Measurements from ENCODE around the gene CFAP299. TPM values are rescaled to one million over a fixed set of nuclear protein-coding genes. Genes with fewer than 3 reads are reported as not detected.

CFAP299 gene
- total and polyA plus RNA-seq, 9 of the 15 experiments (the other 6 are each of a cell fraction or from before 2014, with no cell fraction given), result 0.09 to 3.0 (median 0.76) TPM

DNA sequence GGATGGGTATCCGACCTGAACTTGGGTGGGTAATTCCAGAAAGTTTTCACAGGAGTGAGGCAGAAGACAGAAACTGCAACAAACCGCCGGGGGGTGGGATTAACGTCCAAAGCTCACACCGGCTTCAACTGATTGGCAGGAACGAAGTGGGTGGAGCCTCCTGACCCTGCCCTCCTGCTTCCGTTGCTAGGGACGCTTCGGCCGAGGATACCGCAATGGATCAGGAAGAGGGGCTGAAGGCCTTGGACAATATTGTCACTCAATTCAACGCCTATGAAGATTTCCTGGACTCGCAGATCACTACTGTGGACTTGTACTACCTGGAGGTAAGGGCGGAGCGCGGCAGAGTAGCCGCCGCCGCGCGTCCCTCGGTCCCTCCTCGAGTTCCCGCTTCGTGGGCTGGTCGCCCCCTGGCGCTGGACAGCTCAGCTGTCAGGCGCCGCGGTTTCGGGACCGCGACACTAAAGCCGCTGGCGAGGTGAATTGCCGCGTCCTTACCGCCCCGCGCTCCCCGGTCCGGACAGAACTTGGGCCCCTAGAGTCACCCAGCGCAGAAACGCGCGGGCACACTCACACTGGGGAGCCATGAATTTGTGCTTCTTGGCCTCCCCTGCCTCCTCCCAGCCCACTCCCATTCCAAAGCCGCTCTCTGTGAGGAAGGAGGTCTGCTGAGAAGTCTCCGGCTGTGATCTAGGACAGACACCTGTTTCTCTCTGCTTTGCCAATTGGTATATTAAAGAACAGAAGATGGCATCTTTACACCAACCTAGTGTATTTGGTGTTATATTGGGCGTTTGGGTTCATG, at the start of gene CFAP299 (continued):
- TF ChIP-seq KDM4B (IDR thresholded peaks at IDR 0.05; ENCODE audit: borderline replicate concordance in 2 of 2, low read depth in 1 of 2) (peak in 1 of 2 experiments; percentile 29; a peak in 1 of 4 replicates), CHD4 (IDR thresholded peaks at IDR 0.05; ENCODE audit: insufficient read depth, insufficient replicate concordance, low read depth, low read length, poor library complexity, severe bottlenecking) (no peak), RUNX1 (IDR thresholded peaks at IDR 0.05; ENCODE audit: low read depth) (no peak), YY1 (IDR thresholded peaks at IDR 0.05; ENCODE audit: borderline replicate concordance in 1 of 3, control insufficient read depth in 1 of 3, extremely low read depth in 1 of 3, insufficient read depth in 3 of 3, insufficient read length in 1 of 3, insufficient replicate concordance in 2 of 3, low read depth in 1 of 3, low read length in 2 of 3) (peak in 1 of 3 experiments; percentile 39), ZBTB7A (IDR thresholded peaks at IDR 0.05; ENCODE audit: borderline replicate concordance, control insufficient read depth, low read depth, low read length) (peak; percentile 59; the same call in 1 of the 2 replicates), ETV6 (IDR thresholded peaks at IDR 0.05; ENCODE audit: borderline replicate concordance in 1 of 2, low read depth in 2 of 2, low read length in 1 of 2) (no peak), ETV6 (CRISPR knock-in tag; IDR thresholded peaks at IDR 0.05; ENCODE audit: borderline replicate concordance) (no peak), DLX4 (CRISPR knock-in tag; IDR thresholded peaks at IDR 0.05) (no peak), CBX5 (IDR thresholded peaks at IDR 0.05; ENCODE audit: borderline replicate concordance, low read depth) (no peak), RFX1 (IDR thresholded peaks at IDR 0.05) (peak; percentile 97), HDAC3 (IDR thresholded peaks at IDR 0.05; ENCODE audit: borderline replicate concordance, partially characterized antibody) (no peak), ZFP30 (CRISPR knock-in tag; IDR thresholded peaks at IDR 0.05; ENCODE audit: borderline replicate concordance) (no peak), E2F5 (CRISPR knock-in tag; IDR thresholded peaks at IDR 0.05) (no peak), IFI16 (CRISPR knock-in tag; IDR thresholded peaks at IDR 0.05) (no peak), TEAD4 (IDR thresholded peaks at IDR 0.05; ENCODE audit: low read length) (no peak; the same call in 1 of the 2 replicates), TEAD4 (CRISPR knock-in tag; IDR thresholded peaks at IDR 0.05; ENCODE audit: borderline replicate concordance) (no peak), CREB1 (IDR thresholded peaks at IDR 0.05) (no peak; the same call in 1 of the 2 replicates), CREB1 (CRISPR knock-in tag; IDR thresholded peaks at IDR 0.05) (0 out of 2 replicates have a peak, but pooled peaks have one; percentile 6), STAT5A (IDR thresholded peaks at IDR 0.05; ENCODE audit: borderline replicate concordance, low read length) (no peak)
- TF ChIP-seq, protein P1, sequence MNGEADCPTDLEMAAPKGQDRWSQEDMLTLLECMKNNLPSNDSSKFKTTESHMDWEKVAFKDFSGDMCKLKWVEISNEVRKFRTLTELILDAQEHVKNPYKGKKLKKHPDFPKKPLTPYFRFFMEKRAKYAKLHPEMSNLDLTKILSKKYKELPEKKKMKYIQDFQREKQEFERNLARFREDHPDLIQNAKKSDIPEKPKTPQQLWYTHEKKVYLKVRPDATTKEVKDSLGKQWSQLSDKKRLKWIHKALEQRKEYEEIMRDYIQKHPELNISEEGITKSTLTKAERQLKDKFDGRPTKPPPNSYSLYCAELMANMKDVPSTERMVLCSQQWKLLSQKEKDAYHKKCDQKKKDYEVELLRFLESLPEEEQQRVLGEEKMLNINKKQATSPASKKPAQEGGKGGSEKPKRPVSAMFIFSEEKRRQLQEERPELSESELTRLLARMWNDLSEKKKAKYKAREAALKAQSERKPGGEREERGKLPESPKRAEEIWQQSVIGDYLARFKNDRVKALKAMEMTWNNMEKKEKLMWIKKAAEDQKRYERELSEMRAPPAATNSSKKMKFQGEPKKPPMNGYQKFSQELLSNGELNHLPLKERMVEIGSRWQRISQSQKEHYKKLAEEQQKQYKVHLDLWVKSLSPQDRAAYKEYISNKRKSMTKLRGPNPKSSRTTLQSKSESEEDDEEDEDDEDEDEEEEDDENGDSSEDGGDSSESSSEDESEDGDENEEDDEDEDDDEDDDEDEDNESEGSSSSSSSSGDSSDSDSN (IDR thresholded peaks at IDR 0.05; ENCODE audit: borderline replicate concordance in 1 of 2, low read depth in 2 of 2, low read length in 2 of 2), result 0 out of 4 replicates have a peak, but pooled peaks of 1 of the 2 experiments have one; percentile 29
- TF ChIP-seq, protein P2, sequence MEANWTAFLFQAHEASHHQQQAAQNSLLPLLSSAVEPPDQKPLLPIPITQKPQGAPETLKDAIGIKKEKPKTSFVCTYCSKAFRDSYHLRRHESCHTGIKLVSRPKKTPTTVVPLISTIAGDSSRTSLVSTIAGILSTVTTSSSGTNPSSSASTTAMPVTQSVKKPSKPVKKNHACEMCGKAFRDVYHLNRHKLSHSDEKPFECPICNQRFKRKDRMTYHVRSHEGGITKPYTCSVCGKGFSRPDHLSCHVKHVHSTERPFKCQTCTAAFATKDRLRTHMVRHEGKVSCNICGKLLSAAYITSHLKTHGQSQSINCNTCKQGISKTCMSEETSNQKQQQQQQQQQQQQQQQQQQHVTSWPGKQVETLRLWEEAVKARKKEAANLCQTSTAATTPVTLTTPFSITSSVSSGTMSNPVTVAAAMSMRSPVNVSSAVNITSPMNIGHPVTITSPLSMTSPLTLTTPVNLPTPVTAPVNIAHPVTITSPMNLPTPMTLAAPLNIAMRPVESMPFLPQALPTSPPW (CRISPR knock-in tag; IDR thresholded peaks at IDR 0.05), result peak; percentile 24; the same call in 1 of the 2 replicates

Measured in K562 (cell line).